CD14-positive monocyte (primary cell): ENCODE measurements around the gene MAPK1IP1L. TPM values are rescaled to one million over a fixed set of nuclear protein-coding genes. Genes with fewer than 3 reads are reported as not detected.

ENCODE experiments used
- DNase-seq, 3 donors: peaks; one replicate each; pipeline ENCODE4 v3.0.0-alpha.2; 2011 to 2022
- H2AFZ ChIP-seq: 2 replicates; pipeline ENCODE4 v1.6.0; 2012; ENCODE audit warnings: mild to moderate bottlenecking, low read depth, low read length, inconsistent platforms; ENCODE audit not compliant: insufficient read depth, poor library complexity, severe bottlenecking
- H3K27ac ChIP-seq, 2 donors: 1 replicate in 1 of 2; 2 replicates in 1 of 2; pipeline ENCODE4 v1.5.1; 2012 to 2013; ENCODE audit warnings: low read length in 2 of 2, control low read depth in 1 of 2, inconsistent platforms in 1 of 2, low read depth in 1 of 2, mild to moderate bottlenecking in 1 of 2
- H3K27me3 ChIP-seq, 2 donors: one replicate each; pipeline versions ENCODE4 v1.6.0 to v1.6.1; 2011 to 2013; ENCODE audit warnings: low read length in 2 of 2; ENCODE audit not compliant: control insufficient read depth in 2 of 2, insufficient read depth in 2 of 2
- H3K36me3 ChIP-seq, 2 donors: replicated peaks in 1 of 2; 1 replicate in 1 of 2; 2 replicates in 1 of 2; pipeline versions ENCODE4 v1.5.1 to v1.6.1; 2012 to 2013; ENCODE audit warnings: low read length in 2 of 2, control low read depth in 1 of 2, inconsistent platforms in 1 of 2, mild to moderate bottlenecking in 1 of 2; ENCODE audit not compliant: insufficient read depth in 2 of 2, control insufficient read depth in 1 of 2
- H3K4me1 ChIP-seq, 2 donors: 1 replicate in 1 of 2; 2 replicates in 1 of 2; pipeline versions ENCODE4 v1.5.1 to v1.6.1; 2012 to 2013; ENCODE audit warnings: low read length in 2 of 2, control low read depth in 1 of 2, inconsistent platforms in 1 of 2, mild to moderate bottlenecking in 1 of 2, moderate library complexity in 1 of 2; ENCODE audit not compliant: insufficient read depth in 2 of 2, control insufficient read depth in 1 of 2
- H3K4me2 ChIP-seq: replicated peaks from 2 replicates; pipeline ENCODE3; 2012; ENCODE audit warnings: low read length, moderate library complexity, mild to moderate bottlenecking; ENCODE audit not compliant: poor library complexity, severe bottlenecking; ENCODE audit errors: extremely low read depth
- H3K4me3 ChIP-seq, 3 experiments: fragments of 200-600 bp in 1 of 3; sonication (generic) in 1 of 3; replicated peaks in 1 of 3; 1 replicate in 2 of 3; 2 replicates in 1 of 3; pipeline ENCODE4 v1.5.1; 2011 to 2013; ENCODE audit warnings: low read length in 3 of 3, mild to moderate bottlenecking in 3 of 3, control low read depth in 2 of 3, low read depth in 2 of 3, inconsistent platforms in 1 of 3, moderate library complexity in 1 of 3
- H3K79me2 ChIP-seq: 2 replicates; pipeline ENCODE4 v1.6.0; 2012; ENCODE audit warnings: mild to moderate bottlenecking, control low read depth, inconsistent platforms, low read length, moderate library complexity; ENCODE audit not compliant: insufficient read depth
- H3K9ac ChIP-seq: 2 replicates; pipeline ENCODE4 v1.6.0; 2017; ENCODE audit warnings: low read length, mild to moderate bottlenecking; ENCODE audit not compliant: insufficient read depth, poor library complexity, severe bottlenecking
- H3K9me3 ChIP-seq, 2 donors: replicated peaks in 1 of 2; 1 replicate in 1 of 2; 2 replicates in 1 of 2; pipeline versions ENCODE4 v1.5.1 to v1.6.1; 2012 to 2013; ENCODE audit warnings: low read length in 2 of 2, control low read depth in 1 of 2; ENCODE audit not compliant: control insufficient read depth in 1 of 2, insufficient read depth in 1 of 2
- H4K20me1 ChIP-seq: 2 replicates; pipeline ENCODE4 v1.6.0; 2012; ENCODE audit warnings: mild to moderate bottlenecking, low read length, control low read depth, moderate library complexity; ENCODE audit not compliant: insufficient read depth
- H3K27ac Mint-ChIP-seq, 7 donors: one replicate each; pipeline ENCODE4 v1.8.0; 2020; ENCODE audit warnings: mild to moderate bottlenecking in 7 of 7, mixed read lengths in 7 of 7, moderate library complexity in 6 of 7, inconsistent platforms in 2 of 7
- H3K27me3 Mint-ChIP-seq, 3 donors: one replicate each; pipeline ENCODE4 v1.8.0; 2021 to 2022; ENCODE audit warnings: low read depth in 3 of 3, mild to moderate bottlenecking in 3 of 3, mixed read lengths in 3 of 3, moderate library complexity in 3 of 3, inconsistent platforms in 1 of 3
- H3K36me3 Mint-ChIP-seq, 2 donors: one replicate each; pipeline ENCODE4 v1.8.0; 2020; ENCODE audit warnings: mixed read lengths in 2 of 2, inconsistent platforms in 1 of 2, mild to moderate bottlenecking in 1 of 2
- H3K4me1 Mint-ChIP-seq: one replicate; pipeline ENCODE4 v1.8.0; 2020; ENCODE audit warnings: mild to moderate bottlenecking, mixed read lengths
- H3K4me3 Mint-ChIP-seq, 2 donors: one replicate each; pipeline ENCODE4 v1.8.0; 2020; ENCODE audit warnings: mild to moderate bottlenecking in 2 of 2, mixed read lengths in 2 of 2, moderate library complexity in 1 of 2
- H3K9me3 Mint-ChIP-seq, 7 donors: one replicate each; pipeline ENCODE4 v1.8.0; 2020 to 2022; ENCODE audit warnings: mixed read lengths in 7 of 7, mild to moderate bottlenecking in 6 of 7, moderate library complexity in 6 of 7, inconsistent platforms in 2 of 7
- WGBS: methylation state at CpG from one replicate; pipeline ENCODE4 v1.1.5; 2013; ENCODE audit warnings: missing lambda C conversion rate; ENCODE audit not compliant: insufficient coverage; 5-methylcytosine and 5-hydroxymethylcytosine counted together
- intact Hi-C, 2 donors: fragments of 100-400 bp; cut with micrococcal nuclease; formaldehyde crosslinking; loops; one replicate each; pipeline versions ENCODE4 v1.15.0 to v1.15.1; 2023
- polyA plus RNA-seq, 3 donors: library from polyadenylated mRNA; depleted of rRNA in 1 of 3; unstranded in 2 of 3; stranded (reverse) in 1 of 3; fragments of 300-500 nt in 2 of 3; fragments of >200 nt in 1 of 3; fragmentation: Illumina TruSeq in 2 of 3; gene quantifications; 1 replicate in 2 of 3; 2 replicates in 1 of 3; pipeline ENCODE4 v1.2.3, GENCODE V29; 2012 to 2021
- TF ChIP-seq, protein P1 (sequence below): fragments of 200-600 bp; IDR thresholded peaks from one replicate; pipeline ENCODE4 v1.8.0; 2022; ENCODE audit warnings: antibody characterized with exemption, mild to moderate bottlenecking

Gene MAPK1IP1L
- polyA plus RNA-seq, 3 donors: 44.8 to 89.8 (median 67.8) TPM

DNA sequence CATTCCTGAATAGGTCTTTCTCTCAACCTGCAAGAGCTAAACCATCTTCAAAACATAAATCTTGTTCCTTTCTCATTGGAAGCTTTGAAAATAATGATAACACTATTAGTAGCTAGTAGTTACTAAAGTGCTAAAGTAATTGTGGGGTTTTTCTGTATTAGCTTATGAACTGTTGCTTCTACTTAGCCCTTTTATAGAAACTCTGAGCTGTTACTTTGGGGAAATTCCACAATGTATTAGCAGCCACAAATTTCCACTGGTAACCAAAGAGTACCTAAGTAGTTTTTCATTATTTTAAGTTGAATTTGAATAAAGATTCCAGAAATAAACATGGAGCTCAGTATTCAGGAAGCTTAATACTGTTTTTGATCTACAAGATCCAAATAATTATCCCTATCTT, 6.4 kb upstream of the MAPK1IP1L start:
- H3K27ac ChIP-seq: no peak overlapping the region
- intact Hi-C loops: no loop called here
- DNase-seq: no peak
- TF ChIP-seq, protein P1, sequence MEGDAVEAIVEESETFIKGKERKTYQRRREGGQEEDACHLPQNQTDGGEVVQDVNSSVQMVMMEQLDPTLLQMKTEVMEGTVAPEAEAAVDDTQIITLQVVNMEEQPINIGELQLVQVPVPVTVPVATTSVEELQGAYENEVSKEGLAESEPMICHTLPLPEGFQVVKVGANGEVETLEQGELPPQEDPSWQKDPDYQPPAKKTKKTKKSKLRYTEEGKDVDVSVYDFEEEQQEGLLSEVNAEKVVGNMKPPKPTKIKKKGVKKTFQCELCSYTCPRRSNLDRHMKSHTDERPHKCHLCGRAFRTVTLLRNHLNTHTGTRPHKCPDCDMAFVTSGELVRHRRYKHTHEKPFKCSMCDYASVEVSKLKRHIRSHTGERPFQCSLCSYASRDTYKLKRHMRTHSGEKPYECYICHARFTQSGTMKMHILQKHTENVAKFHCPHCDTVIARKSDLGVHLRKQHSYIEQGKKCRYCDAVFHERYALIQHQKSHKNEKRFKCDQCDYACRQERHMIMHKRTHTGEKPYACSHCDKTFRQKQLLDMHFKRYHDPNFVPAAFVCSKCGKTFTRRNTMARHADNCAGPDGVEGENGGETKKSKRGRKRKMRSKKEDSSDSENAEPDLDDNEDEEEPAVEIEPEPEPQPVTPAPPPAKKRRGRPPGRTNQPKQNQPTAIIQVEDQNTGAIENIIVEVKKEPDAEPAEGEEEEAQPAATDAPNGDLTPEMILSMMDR: no peak
- no peaks in the 10 kb centered on the region for H3K9me3 ChIP-seq
- no peak overlapping the region for H3K4me2 ChIP-seq
- H3K36me3 Mint-ChIP-seq: peaks cover 23 to 27% of the 10 kb centered on the region in 2 donors
- no peaks in the 10 kb centered on the region for H3K4me1 Mint-ChIP-seq
- no peak overlapping the region for H3K9ac ChIP-seq
- H4K20me1 ChIP-seq: peaks cover 2% of the 10 kb centered on the region
- H3K27ac Mint-ChIP-seq: no peak overlapping the region
- H3K27me3 ChIP-seq: no peaks in the 10 kb centered on the region
- no peak overlapping the region for H3K4me3 ChIP-seq
- H3K9me3 Mint-ChIP-seq: no peaks in the 10 kb centered on the region
- no peaks in the 10 kb centered on the region for H3K27me3 Mint-ChIP-seq
- no peaks in the 10 kb centered on the region for H3K4me1 ChIP-seq
- H3K79me2 ChIP-seq: no peaks in the 10 kb centered on the region
- H3K36me3 ChIP-seq: peaks cover 30 to 38% of the 10 kb centered on the region in 2 donors
- no peak overlapping the region for H2AFZ ChIP-seq
- no peak overlapping the region for H3K4me3 Mint-ChIP-seq

DNA sequence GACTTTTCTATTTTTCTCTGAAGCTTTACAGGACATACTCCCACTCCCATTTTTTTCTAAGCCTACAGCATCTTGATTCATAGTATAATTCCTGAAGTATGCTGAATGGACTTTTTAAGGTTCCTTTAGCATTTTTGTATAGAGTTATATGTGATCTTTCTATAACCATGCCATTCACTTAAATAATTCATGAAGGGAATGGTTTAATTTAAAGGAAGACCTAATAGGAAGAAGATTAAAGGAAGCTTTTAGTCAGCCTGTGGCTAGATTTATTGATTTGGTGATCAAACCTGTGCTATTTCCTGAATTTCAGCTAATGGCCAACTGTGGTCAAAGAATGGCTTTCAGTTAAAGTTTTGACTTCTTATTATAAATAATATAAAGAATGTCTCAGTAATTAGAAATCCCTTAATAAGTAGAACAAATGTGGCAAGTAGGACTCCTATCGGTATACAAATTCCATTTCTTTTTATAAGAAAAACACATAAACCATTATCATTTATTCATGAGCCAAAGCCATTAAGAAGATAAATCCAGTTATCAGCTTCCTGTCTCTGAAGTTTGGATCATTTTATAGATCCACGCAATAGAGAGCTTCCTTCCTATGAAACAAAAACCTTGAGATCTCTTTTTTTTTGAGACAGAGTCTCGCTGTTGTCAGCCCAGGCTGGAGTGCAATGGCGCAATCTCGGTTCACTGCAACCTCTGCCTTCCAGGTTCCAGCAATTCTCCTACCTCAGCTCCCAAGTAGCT, 4.0 kb upstream of the MAPK1IP1L start:
- no peak overlapping the region for H3K9ac ChIP-seq
- Mint-ChIP-seq H3K27ac (no peak overlapping the region), H3K4me3 (no peak overlapping the region), H3K27me3 (peaks cover 0 to 3% (median 2%) of the 10 kb centered on the region in 3 donors), H3K9me3 (no peaks in the 10 kb centered on the region), H3K36me3 (peaks cover 20% of the 10 kb centered on the region in 2 donors), H3K4me1 (peaks cover 10% of the 10 kb centered on the region)
- no CpG with 5 or more reads among the region's 5 CpGs for WGBS
- H3K36me3 ChIP-seq: peaks cover 26 to 29% of the 10 kb centered on the region in 2 donors
- peaks cover 5% of the 10 kb centered on the region for H4K20me1 ChIP-seq
- DNase-seq: no peak
- intact Hi-C loops: no loop called here
- no peak overlapping the region for H2AFZ ChIP-seq
- no peak overlapping the region for H3K27ac ChIP-seq
- peaks cover 10% of the 10 kb centered on the region for H3K79me2 ChIP-seq
- no peaks in the 10 kb centered on the region for H3K9me3 ChIP-seq
- TF ChIP-seq, protein P1: no peak
- H3K4me2 ChIP-seq: no peak overlapping the region
- H3K4me3 ChIP-seq: no peak overlapping the region
- no peaks in the 10 kb centered on the region for H3K27me3 ChIP-seq
- H3K4me1 ChIP-seq: peaks cover 9 to 11% of the 10 kb centered on the region in 2 donors
